ENCODE measurements around the gene MYO9A.

DNA sequence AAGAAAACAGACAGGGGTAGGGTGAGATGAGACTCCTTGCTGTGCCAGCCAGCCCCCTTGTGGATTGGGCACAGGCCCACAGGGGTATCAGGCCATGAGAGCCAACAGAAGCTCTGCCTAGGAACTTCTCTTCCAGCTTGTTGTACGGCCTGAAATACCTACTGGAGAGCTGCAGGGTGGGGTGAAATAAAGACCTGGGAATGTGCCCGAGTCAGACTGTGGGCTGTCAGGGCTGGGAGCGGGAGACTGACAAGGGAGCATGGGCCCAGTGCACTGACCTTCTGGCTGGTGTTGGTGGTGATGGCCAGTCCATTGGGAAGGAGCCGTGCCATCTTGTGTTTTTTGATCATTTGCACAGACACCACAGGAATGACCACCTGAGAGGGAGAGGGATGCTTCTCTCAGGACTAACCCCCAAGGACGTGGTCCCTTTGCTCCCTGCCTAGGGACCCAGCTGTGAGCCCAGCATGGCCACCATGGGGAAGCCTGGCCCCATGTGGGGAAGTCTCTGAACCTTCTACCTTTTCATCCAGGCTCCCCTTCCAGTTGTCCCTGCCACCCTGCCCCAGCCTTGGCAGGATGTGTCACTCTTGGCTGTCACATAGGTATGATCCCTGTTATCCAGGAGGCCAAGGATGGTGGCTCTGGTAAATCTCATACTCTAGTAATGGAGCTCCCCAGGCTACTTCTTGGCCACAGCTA is 48.9 kb upstream of the MYO9A start:
- TF ChIP-seq, protein P1, sequence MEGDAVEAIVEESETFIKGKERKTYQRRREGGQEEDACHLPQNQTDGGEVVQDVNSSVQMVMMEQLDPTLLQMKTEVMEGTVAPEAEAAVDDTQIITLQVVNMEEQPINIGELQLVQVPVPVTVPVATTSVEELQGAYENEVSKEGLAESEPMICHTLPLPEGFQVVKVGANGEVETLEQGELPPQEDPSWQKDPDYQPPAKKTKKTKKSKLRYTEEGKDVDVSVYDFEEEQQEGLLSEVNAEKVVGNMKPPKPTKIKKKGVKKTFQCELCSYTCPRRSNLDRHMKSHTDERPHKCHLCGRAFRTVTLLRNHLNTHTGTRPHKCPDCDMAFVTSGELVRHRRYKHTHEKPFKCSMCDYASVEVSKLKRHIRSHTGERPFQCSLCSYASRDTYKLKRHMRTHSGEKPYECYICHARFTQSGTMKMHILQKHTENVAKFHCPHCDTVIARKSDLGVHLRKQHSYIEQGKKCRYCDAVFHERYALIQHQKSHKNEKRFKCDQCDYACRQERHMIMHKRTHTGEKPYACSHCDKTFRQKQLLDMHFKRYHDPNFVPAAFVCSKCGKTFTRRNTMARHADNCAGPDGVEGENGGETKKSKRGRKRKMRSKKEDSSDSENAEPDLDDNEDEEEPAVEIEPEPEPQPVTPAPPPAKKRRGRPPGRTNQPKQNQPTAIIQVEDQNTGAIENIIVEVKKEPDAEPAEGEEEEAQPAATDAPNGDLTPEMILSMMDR (IDR thresholded peaks at IDR 0.05) = no peak
- TF ChIP-seq POLR2A (IDR thresholded peaks at IDR 0.05) = no peak
